ENCODE results near the gene PCDHB12.
"Not testable (repeated sequence)": the region's sequence is repeated elsewhere in the genome, so short reads cannot be mapped to it uniquely, and the experiment has no call there.

The PCDHB12 gene

DNA sequence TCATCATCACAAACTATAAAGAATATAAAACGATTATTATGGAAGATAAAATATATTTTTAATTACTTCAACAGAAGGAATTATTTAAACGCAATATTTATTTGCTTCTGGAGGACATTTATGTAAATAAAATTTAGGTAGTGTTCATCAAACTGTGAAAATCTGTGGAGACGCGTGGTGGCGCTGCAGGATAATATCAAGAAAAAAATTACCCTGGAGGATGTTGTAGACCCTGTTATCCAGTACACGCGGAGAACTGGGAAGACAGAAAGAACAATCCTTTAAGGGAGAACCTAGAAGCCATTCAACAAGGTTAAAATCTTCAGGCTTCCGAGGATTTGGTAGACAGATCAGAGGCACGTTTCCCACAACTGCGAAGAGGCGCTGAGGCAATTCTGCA, at the start of gene PCDHB12:
Gene PCDHB12, plus strand, starts transcription at position 242 of the 400 bp plus-strand sequence. CDS start 189 bp downstream, outside the sequence.
- no peak for DNase-seq

DNA sequence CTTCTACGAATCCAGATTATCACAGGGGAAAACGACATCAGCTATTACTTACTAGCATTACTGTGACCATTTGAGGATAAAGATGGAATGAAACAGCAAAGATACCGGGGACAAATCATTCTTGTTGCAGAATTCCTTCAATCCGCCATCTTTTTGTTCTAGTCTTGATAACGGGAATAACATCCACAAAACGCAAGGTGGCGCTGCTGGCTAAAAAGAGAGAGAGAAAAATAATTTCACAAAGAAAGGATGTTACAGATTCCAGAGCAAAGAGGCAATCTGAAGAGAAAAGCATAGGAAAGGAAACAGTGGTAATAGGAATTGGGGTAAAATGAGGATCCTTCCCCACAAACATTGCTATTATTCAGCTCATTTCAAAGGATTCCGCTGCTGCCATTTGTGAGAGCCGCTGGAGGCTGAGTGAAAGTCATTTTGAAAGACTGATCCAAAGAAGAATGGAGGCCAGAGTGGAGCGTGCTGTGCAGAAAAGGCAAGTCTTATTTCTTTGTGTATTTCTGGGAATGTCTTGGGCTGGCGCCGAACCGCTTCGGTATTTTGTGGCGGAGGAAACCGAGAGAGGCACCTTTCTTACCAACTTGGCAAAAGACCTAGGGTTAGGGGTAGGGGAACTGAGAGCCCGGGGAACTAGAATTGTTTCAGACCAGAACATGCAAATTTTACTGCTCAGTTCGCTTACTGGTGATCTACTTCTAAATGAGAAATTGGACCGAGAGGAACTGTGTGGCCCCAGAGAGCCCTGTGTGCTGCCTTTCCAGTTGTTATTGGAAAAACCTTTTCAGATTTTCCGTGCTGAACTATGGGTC, 35.9 kb upstream of the PCDHB12 start, which contains the start of gene PCDHB7:
Gene PCDHB7, plus strand, starts transcription at position 264 of the 824 bp plus-strand sequence. Its CDS starts 192 bp downstream, at position 456.
- no peak for DNase-seq

DNA sequence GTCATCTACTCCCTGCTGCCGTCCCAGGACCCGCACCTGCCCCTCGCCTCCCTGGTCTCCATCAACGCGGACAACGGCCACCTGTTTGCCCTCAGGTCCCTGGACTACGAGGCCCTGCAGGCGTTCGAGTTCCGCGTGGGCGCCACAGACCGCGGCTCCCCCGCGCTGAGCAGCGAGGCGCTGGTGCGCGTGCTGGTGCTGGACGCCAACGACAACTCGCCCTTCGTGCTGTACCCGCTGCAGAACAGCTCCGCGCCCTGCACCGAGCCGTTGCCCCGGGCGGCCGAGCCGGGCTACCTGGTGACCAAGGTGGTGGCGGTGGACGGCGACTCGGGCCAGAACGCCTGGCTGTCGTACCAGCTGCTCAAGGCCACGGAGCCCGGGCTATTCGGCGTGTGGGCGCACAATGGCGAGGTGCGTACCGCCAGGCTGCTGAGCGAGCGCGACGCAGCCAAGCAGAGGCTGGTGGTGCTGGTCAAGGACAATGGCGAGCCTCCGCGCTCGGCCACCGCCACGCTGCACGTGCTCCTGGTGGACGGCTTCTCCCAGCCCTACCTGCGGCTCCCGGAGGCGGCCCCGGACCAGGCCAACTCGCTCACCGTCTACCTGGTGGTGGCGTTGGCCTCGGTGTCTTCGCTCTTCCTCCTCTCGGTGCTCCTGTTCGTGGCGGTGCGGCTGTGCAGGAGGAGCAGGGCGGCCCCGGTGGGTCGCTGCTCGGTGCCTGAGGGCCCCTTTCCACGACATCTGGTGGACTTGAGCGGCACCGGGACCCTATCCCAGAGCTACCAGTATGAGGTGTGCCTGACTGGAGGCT, 34.0 kb upstream of the PCDHB12 start:
- DNase-seq: not testable (repeated sequence)

DNA sequence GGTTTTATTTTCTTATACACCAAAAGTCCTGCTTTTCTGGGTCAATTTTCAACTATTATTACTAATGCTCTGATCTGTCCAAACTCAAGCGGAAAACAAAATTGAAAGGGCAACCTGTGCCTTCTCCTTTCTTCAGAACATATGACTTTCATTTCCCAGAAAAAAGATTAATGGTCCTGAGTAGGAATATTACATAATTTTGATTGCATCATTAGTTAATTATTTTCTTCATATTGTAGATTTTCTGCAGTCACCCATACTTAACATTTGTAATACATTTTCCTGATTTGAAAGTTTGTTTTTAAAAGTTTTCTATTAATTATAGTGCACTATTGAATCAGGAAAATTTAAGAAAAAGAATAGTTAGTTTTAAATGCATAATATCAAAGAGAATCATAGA, 32.6 kb upstream of the PCDHB12 start:
- no peak for DNase-seq

DNA sequence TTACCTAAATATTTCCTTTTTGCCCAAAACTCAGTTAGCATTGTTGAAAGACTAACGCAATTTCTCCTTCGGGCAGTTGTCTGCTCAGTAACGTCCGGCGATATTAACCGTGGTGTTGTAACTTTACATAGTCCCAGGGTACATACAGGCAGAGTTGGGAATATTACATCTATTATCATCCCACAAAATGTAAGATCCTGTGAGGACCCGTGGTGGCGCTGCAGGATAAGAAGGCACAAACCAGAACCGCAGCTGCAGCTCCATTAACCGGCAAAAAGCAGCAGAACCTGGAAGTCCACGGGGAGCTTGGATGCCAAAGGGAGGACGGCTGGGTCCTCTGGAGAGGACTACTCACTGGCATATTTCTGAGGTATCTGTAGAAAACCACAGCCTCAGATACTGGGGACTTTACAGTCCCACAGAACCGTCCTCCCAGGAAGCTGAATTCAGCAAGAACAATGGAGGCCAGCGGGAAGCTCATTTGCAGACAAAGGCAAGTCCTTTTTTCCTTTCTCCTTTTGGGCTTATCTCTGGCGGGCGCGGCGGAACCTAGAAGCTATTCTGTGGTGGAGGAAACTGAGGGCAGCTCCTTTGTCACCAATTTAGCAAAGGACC, 30.8 kb upstream of the PCDHB12 start, which contains the start of gene PCDHB8:
Gene PCDHB8, plus strand, starts transcription at position 214 of the 615 bp plus-strand sequence. Its CDS starts 245 bp downstream, at position 459.
- DNase-seq: not testable (repeated sequence)

DNA sequence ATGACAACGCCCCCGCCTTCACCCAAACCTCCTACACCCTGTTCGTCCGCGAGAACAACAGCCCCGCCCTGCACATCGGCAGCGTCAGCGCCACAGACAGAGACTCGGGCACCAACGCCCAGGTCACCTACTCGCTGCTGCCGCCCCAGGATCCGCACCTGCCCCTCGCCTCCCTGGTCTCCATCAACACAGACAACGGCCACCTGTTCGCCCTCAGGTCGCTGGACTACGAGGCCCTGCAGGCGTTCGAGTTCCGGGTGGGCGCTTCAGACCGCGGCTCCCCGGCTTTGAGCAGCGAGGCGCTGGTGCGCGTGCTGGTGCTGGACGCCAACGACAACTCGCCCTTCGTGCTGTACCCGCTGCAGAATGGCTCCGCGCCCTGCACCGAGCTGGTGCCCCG, 29.1 kb upstream of the PCDHB12 start:
- DNase-seq: not testable (repeated sequence)

DNA sequence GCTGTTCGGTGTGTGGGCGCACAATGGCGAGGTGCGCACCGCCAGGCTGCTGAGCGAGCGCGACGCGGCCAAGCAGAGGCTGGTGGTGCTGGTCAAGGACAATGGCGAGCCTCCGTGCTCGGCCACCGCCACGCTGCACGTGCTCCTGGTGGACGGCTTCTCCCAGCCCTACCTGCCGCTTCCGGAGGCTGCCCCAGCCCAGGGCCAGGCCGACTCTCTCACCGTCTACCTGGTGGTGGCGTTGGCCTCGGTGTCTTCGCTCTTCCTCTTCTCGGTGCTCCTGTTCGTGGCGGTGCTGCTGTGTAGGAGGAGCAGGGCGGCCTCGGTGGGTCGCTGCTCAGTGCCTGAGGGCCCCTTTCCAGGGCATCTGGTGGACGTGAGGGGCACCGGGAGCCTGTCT, 28.6 kb upstream of the PCDHB12 start:
- not testable (repeated sequence) for DNase-seq

DNA sequence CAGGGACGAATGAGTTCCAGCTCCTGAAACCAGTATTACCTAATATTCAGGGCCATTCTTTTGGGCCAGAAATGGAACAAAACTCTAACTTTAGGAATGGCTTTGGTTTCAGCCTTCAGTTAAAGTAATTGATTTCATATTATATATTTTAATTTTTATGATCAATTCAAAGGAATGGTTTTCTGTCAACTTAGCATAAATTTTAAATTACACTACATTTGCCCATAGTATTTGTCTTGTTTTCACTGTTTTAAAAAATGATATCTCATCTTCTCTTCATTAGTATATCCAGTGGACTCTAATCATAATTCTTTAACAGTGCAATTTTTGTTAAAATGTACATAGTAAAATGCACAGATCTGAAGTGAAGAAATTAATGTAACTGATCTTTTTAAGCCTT, 28.2 kb upstream of the PCDHB12 start:
- no peak for DNase-seq

DNA sequence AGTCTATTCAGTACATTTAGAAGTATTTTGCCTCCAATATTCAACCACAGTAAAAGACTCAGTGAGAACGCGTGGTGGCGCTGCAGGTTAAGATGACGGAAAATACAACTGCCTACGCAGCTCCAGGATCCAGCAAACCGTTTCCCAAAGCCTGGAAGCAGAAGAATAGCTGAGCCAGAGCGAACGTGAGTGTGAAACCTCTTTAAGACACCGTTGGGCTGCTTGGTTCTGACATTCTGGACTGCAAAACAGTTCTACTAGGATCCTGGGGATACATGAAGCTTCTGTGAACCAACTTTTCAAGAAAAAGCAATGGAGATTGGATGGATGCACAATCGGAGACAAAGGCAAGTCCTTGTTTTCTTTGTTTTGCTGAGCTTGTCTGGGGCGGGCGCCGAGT, 26.3 kb upstream of the PCDHB12 start, which contains the start of gene PCDHB16:
Gene PCDHB16, plus strand, starts transcription at position 140 of the 400 bp plus-strand sequence. Its CDS starts 173 bp downstream, at position 313.
- DNase-seq: no peak

DNA sequence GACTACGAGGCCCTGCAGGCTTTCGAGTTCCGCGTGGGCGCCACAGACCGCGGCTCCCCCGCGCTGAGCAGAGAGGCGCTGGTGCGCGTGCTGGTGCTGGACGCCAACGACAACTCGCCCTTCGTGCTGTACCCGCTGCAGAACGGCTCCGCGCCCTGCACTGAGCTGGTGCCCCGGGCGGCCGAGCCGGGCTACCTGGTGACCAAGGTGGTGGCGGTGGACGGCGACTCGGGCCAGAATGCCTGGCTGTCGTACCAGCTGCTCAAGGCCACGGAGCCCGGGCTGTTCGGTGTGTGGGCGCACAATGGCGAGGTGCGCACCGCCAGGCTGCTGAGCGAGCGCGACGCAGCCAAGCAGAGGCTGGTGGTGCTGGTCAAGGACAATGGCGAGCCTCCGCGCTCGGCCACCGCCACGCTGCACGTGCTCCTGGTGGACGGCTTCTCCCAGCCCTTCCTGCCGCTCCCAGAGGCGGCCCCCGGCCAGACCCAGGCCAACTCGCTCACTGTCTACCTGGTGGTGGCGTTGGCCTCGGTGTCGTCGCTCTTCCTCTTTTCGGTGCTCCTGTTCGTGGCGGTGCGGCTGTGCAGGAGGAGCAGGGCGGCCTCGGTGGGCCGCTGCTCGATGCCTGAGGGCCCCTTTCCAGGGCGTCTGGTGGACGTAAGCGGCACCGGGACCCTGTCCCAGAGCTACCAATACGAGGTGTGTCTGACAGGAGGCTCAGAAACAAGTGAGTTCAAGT, 24.2 kb upstream of the PCDHB12 start:
- DNase-seq: not testable (repeated sequence)

DNA sequence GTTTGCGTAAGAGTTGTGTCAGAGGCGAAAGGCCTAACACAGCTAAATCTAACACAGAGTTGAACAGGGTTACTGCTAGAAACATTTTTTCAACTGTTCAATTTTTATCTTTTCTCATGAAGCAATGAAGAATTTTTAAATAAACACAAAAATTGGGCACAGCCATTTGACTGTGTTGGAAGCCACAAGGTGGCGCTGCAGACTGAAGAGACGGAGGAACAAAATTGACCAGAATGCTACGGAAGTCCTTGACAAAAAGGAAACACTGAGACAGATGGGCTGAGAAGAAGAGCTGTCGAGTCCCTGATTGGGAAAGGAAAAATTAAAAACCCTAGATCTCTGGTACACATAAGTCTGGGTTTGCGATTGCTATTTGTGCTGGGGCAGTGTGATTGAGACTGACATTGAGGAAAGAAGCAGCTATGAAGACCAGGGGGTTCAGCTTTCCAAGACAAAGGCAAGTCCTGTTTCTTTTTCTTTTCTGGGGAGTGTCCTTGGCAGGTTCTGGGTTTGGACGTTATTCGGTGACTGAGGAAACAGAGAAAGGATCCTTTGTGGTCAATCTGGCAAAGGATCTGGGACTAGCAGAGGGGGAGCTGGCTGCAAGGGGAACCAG, 21.5 kb upstream of the PCDHB12 start, which contains the start of gene PCDHB9:
Gene PCDHB9, plus strand, starts transcription at position 265 of the 616 bp plus-strand sequence. Its CDS starts 158 bp downstream, at position 423.
- DNase-seq: peak; percentile 1

DNA sequence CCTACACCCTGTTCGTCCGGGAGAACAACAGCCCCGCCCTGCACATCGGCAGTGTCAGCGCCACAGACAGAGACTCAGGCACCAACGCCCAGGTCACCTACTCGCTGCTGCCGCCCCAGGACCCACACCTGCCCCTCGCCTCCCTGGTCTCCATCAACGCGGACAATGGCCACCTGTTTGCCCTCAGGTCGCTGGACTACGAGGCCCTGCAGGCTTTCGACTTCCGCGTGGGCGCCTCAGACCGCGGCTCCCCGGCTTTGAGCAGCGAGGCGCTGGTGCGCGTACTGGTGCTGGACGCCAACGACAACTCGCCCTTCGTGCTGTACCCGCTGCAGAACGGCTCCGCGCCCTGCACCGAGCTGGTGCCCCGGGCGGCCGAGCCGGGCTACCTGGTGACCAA, 19.8 kb upstream of the PCDHB12 start:
- not testable (repeated sequence) for DNase-seq

DNA sequence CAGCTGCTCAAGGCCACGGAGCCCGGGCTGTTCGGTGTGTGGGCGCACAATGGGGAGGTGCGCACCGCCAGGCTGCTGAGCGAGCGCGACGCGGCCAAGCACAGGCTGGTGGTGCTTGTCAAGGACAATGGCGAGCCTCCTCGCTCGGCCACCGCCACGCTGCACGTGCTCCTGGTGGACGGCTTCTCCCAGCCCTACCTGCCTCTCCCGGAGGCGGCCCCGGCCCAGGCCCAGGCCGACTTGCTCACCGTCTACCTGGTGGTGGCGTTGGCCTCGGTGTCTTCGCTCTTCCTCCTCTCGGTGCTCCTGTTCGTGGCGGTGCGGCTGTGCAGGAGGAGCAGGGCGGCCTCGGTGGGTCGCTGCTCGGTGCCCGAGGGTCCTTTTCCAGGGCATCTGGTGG, 19.4 kb upstream of the PCDHB12 start:
- DNase-seq: not testable (repeated sequence)

DNA sequence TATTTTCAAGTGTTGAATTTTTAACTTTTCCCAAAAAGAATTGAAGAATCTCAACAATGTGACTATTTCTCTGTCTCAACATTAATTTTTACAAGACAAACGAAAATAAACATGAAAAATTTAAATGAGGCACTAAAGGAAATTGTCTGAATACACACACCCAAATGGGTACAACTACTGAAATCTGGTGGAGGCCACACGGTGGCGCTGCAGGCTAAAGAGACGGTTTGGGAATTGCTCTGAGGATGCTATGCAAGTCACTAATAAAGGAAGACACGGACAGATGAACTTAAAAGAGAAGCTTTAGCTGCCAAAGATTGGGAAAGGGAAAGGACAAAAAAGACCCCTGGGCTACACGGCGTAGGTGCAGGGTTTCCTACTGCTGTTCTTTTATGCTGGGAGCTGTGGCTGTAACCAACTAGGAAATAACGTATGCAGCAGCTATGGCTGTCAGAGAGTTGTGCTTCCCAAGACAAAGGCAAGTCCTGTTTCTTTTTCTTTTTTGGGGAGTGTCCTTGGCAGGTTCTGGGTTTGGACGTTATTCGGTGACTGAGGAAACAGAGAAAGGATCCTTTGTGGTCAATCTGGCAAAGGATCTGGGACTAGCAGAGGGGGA, 16.3 kb upstream of the PCDHB12 start, which contains the start of gene PCDHB10:
Gene PCDHB10, plus strand, starts transcription at position 244 of the 616 bp plus-strand sequence. Its CDS starts 200 bp downstream, at position 444.
- peak; percentile 53 for DNase-seq

DNA sequence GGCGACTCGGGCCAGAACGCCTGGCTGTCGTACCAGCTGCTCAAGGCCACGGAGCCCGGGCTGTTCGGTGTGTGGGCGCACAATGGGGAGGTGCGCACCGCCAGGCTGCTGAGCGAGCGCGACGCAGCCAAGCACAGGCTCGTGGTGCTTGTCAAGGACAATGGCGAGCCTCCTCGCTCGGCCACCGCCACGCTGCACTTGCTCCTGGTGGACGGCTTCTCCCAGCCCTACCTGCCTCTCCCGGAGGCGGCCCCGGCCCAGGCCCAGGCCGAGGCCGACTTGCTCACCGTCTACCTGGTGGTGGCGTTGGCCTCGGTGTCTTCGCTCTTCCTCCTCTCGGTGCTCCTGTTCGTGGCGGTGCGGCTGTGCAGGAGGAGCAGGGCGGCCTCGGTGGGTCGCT, 14.2 kb upstream of the PCDHB12 start:
- not testable (repeated sequence) for DNase-seq

DNA sequence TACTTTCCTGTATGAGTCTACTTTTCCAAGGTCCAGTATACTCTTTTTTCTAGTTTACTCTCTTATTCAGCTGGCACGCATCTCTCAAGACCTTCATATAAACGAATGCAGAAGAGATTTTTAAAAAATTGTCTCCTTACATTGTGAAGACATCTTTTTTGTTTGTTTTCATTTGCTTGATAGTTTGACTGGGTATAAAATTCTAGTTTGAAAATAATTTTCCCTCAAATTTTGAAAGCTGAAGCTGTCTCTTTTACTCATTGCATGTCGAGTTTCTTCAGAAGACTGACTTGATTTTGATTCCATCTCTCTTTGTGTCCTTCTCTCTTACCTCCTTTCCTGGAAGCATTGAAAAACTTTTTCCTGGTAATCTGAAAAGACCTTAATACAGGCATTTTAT, 12.2 kb upstream of the PCDHB12 start:
- DNase-seq: no peak

DNA sequence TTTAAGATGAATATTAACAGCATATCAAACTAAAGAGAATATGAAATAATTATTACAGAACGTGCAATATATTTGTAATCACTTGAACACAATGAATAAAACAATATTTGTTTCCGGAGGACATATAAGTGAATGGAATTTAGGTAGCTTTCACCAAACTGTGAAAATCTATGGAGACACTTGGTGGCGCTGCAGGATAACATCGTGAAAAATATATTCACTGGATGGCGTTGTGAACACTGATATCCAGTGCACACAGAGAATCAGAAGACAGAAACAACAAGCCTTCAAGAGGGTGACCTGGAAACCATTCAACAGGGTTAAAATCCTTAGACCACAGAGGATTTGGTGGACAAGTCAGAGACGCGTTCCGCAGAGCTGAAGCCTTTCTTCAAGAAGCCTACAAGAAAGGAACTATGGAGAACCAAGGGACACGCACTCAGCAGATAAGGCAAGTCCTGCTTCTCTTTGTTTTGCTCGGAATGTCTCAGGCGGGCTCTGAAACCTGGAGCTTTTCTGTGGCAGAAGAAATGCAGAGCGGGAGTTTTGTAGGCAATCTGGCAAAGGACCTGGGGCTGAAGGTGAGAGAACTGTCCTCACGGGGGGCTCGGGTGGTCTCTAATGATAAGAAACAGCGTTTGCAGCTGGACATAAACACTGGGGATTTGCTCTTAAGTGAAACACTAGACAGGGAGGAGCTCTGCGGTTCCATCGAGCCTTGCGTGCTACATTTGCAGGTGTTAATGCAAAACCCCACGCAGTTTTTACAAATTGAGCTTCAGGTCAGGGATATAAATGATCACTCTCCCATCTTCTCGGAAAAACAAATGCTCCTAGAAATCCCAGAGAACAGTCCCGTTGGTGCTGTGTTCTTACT, 8.9 kb upstream of the PCDHB12 start, which contains the start of gene PCDHB11:
Gene PCDHB11, plus strand, starts transcription at position 269 of the 877 bp plus-strand sequence. Its CDS starts 148 bp downstream, at position 417.
- DNase-seq: no peak

DNA sequence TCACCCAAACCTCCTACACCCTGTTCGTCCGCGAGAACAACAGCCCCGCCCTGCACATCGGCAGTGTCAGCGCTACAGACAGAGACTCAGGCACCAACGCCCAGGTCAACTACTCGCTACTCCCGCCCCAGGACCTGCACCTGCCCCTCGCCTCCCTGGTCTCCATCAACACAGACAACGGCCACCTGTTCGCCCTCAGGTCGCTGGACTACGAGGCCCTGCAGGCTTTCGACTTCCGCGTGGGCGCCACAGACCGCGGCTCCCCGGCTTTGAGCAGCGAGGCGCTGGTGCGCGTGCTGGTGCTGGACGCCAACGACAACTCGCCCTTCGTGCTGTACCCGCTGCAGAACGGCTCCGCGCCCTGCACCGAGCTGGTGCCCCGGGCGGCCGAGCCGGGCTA, 7.4 kb upstream of the PCDHB12 start:
- DNase-seq: not testable (repeated sequence)

DNA sequence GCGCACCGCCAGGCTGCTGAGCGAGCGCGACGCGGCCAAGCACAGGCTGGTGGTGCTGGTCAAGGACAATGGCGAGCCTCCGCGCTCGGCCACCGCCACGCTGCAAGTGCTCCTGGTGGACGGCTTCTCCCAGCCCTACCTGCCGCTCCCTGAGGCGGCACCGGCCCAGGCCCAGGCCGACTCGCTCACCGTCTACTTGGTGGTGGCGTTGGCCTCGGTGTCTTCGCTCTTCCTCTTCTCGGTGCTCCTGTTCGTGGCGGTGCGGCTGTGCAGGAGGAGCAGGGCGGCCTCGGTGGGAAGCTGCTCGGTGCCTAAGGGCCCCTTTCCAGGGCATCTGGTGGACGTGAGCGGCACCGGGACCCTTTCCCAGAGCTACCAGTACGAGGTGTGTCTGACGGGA, 6.9 kb upstream of the PCDHB12 start:
- not testable (repeated sequence) for DNase-seq

DNA sequence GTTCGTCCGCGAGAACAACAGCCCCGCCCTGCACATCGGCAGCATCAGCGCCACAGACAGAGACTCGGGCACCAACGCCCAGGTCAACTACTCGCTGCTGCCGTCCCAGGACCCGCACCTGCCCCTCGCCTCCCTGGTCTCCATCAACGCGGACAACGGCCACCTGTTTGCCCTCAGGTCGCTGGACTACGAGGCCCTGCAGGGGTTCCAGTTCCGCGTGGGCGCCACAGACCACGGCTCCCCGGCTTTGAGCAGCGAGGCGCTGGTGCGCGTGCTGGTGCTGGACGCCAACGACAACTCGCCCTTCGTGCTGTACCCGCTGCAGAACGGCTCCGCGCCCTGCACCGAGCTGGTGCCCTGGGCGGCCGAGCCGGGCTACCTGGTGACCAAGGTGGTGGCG, 1.8 kb downstream of the PCDHB12 start:
- not testable (repeated sequence) for DNase-seq

Measured in NCI-H1417 treated with DMSO at 0.1 percent for 48 hours (cell line).